ENCODE data around the gene TAF3.

TAF3 gene

GRCh38 chr10:7952266-7952665 is 134.0 kb downstream of the TAF3 start:
- no peak overlapping the region for H3K27ac Mint-ChIP-seq
- H3K27me3 Mint-ChIP-seq: no peaks in the 10 kb centered on the region
- no peak overlapping the region for H3K4me3 Mint-ChIP-seq
- peaks cover 10% of the 10 kb centered on the region for H3K36me3 Mint-ChIP-seq
- H3K4me1 Mint-ChIP-seq: peaks cover 50% of the 10 kb centered on the region
- no peaks in the 10 kb centered on the region for H3K9me3 Mint-ChIP-seq

- Mint-ChIP-seq H3K9me3 (no peaks in the 10 kb centered on the region), H3K27me3 (no peaks in the 10 kb centered on the region), H3K27ac (no peak overlapping the region), H3K36me3 (peaks cover 8% of the 10 kb centered on the region), H3K4me1 (peaks cover 43% of the 10 kb centered on the region), H3K4me3 (no peak overlapping the region)
Measured at GRCh38 chr10:7953447-7953846, 135.1 kb downstream of the TAF3 start.

- H3K4me1 Mint-ChIP-seq: peaks cover 29% of the 10 kb centered on the region
- no peaks in the 10 kb centered on the region for H3K9me3 Mint-ChIP-seq
- no peak overlapping the region for H3K27ac Mint-ChIP-seq
- peak overlapping the region; percentile 8 for H3K4me3 Mint-ChIP-seq
- H3K36me3 Mint-ChIP-seq: peaks cover 11% of the 10 kb centered on the region
- H3K27me3 Mint-ChIP-seq: no peaks in the 10 kb centered on the region
Measured at GRCh38 chr10:7955446-7955845, 137.1 kb downstream of the TAF3 start.

GRCh38 chr10:7956508-7956907 is 138.2 kb downstream of the TAF3 start:
- no peak overlapping the region for H3K4me3 Mint-ChIP-seq
- peaks cover 23% of the 10 kb centered on the region for H3K4me1 Mint-ChIP-seq
- H3K9me3 Mint-ChIP-seq: no peaks in the 10 kb centered on the region
- H3K27me3 Mint-ChIP-seq: no peaks in the 10 kb centered on the region
- H3K27ac Mint-ChIP-seq: no peak overlapping the region
- peaks cover 12% of the 10 kb centered on the region for H3K36me3 Mint-ChIP-seq

- Mint-ChIP-seq H3K27me3 (no peaks in the 10 kb centered on the region), H3K9me3 (no peaks in the 10 kb centered on the region), H3K4me3 (no peak overlapping the region), H3K4me1 (peaks cover 15% of the 10 kb centered on the region), H3K27ac (no peak overlapping the region), H3K36me3 (peaks cover 12% of the 10 kb centered on the region)
Measured at GRCh38 chr10:7957591-7957990, 139.3 kb downstream of the TAF3 start.

GRCh38 chr10:7958442-7958841 is 140.1 kb downstream of the TAF3 start:
- peaks cover 15% of the 10 kb centered on the region for H3K4me1 Mint-ChIP-seq
- H3K27me3 Mint-ChIP-seq: no peaks in the 10 kb centered on the region
- H3K27ac Mint-ChIP-seq: no peak overlapping the region
- H3K36me3 Mint-ChIP-seq: peaks cover 10% of the 10 kb centered on the region
- no peaks in the 10 kb centered on the region for H3K9me3 Mint-ChIP-seq
- no peak overlapping the region for H3K4me3 Mint-ChIP-seq

- no peak overlapping the region for H3K27ac Mint-ChIP-seq
- H3K4me1 Mint-ChIP-seq: peaks cover 19% of the 10 kb centered on the region
- H3K36me3 Mint-ChIP-seq: peaks cover 23% of the 10 kb centered on the region
- no peaks in the 10 kb centered on the region for H3K27me3 Mint-ChIP-seq
- no peaks in the 10 kb centered on the region for H3K9me3 Mint-ChIP-seq
- no peak overlapping the region for H3K4me3 Mint-ChIP-seq
Measured at GRCh38 chr10:7960108-7960507, 141.8 kb downstream of the TAF3 start.

GRCh38 chr10:7962592-7962991 is 144.3 kb downstream of the TAF3 start:
- no peaks in the 10 kb centered on the region for H3K9me3 Mint-ChIP-seq
- no peak overlapping the region for H3K4me3 Mint-ChIP-seq
- H3K4me1 Mint-ChIP-seq: peaks cover 4% of the 10 kb centered on the region
- H3K27ac Mint-ChIP-seq: no peak overlapping the region
- no peaks in the 10 kb centered on the region for H3K27me3 Mint-ChIP-seq
- H3K36me3 Mint-ChIP-seq: peaks cover 30% of the 10 kb centered on the region

- no peaks in the 10 kb centered on the region for H3K9me3 Mint-ChIP-seq
Measured at GRCh38 chr10:7965457-7965856, 147.2 kb downstream of the TAF3 start.

GRCh38 chr10:7967035-7967434 is 148.7 kb downstream of the TAF3 start:
- no peak overlapping the region for H3K4me3 Mint-ChIP-seq
- peaks cover 36% of the 10 kb centered on the region for H3K36me3 Mint-ChIP-seq
- H3K27me3 Mint-ChIP-seq: no peaks in the 10 kb centered on the region
- H3K27ac Mint-ChIP-seq: no peak overlapping the region
- no peaks in the 10 kb centered on the region for H3K9me3 Mint-ChIP-seq
- H3K4me1 Mint-ChIP-seq: peaks cover 14% of the 10 kb centered on the region

More at GRCh38 chr10:7965457-7965856, 147.2 kb downstream of the TAF3 start:
- Mint-ChIP-seq H3K36me3 (peaks cover 34% of the 10 kb centered on the region), H3K27me3 (no peaks in the 10 kb centered on the region), H3K4me1 (peaks cover 14% of the 10 kb centered on the region), H3K4me3 (no peak overlapping the region), H3K27ac (no peak overlapping the region)

- Mint-ChIP-seq H3K4me3 (no peak overlapping the region), H3K27ac (no peak overlapping the region), H3K4me1 (peaks cover 14% of the 10 kb centered on the region), H3K36me3 (peaks cover 41% of the 10 kb centered on the region), H3K9me3 (no peaks in the 10 kb centered on the region), H3K27me3 (no peaks in the 10 kb centered on the region)
Measured at GRCh38 chr10:7968510-7969112, 150.3 kb downstream of the TAF3 start.

- Mint-ChIP-seq H3K9me3 (no peaks in the 10 kb centered on the region), H3K4me3 (no peak overlapping the region), H3K4me1 (peaks cover 14% of the 10 kb centered on the region), H3K27ac (no peak overlapping the region), H3K27me3 (no peaks in the 10 kb centered on the region), H3K36me3 (peaks cover 37% of the 10 kb centered on the region)
Measured at GRCh38 chr10:7969623-7970022, 151.3 kb downstream of the TAF3 start.

GRCh38 chr10:7971949-7972348 is 153.6 kb downstream of the TAF3 start:
- H3K9me3 Mint-ChIP-seq: no peaks in the 10 kb centered on the region
- no peaks in the 10 kb centered on the region for H3K27me3 Mint-ChIP-seq
- no peak overlapping the region for H3K27ac Mint-ChIP-seq
- no peak overlapping the region for H3K4me3 Mint-ChIP-seq
- H3K4me1 Mint-ChIP-seq: peaks cover 10% of the 10 kb centered on the region
- peaks cover 28% of the 10 kb centered on the region for H3K36me3 Mint-ChIP-seq

- Mint-ChIP-seq H3K27me3 (no peaks in the 10 kb centered on the region), H3K27ac (no peak overlapping the region), H3K36me3 (peaks cover 28% of the 10 kb centered on the region), H3K4me3 (no peak overlapping the region), H3K9me3 (no peaks in the 10 kb centered on the region), H3K4me1 (peaks cover 10% of the 10 kb centered on the region)
Measured at GRCh38 chr10:7972367-7972766, 154.1 kb downstream of the TAF3 start.

GRCh38 chr10:7980196-7980595 is 161.9 kb downstream of the TAF3 start:
- Mint-ChIP-seq H3K9me3 (no peaks in the 10 kb centered on the region), H3K27ac (no peak overlapping the region), H3K4me3 (no peak overlapping the region), H3K36me3 (peaks cover 27% of the 10 kb centered on the region), H3K4me1 (no peaks in the 10 kb centered on the region), H3K27me3 (no peaks in the 10 kb centered on the region)

- Mint-ChIP-seq H3K4me1 (no peaks in the 10 kb centered on the region), H3K27ac (no peak overlapping the region), H3K36me3 (peaks cover 37% of the 10 kb centered on the region), H3K27me3 (no peaks in the 10 kb centered on the region), H3K9me3 (no peaks in the 10 kb centered on the region), H3K4me3 (no peak overlapping the region)
Measured at GRCh38 chr10:7982727-7983126, 164.4 kb downstream of the TAF3 start.

- Mint-ChIP-seq H3K9me3 (no peaks in the 10 kb centered on the region), H3K4me3 (no peak overlapping the region), H3K27ac (no peak overlapping the region), H3K36me3 (peaks cover 35% of the 10 kb centered on the region), H3K4me1 (no peaks in the 10 kb centered on the region), H3K27me3 (no peaks in the 10 kb centered on the region)
Measured at GRCh38 chr10:7984325-7984724, 166.0 kb downstream of the TAF3 start.
